Mucosa of descending colon (tissue), 3 donors: ENCODE results near the gene CLEC16A. TPM values are rescaled to one million over a fixed set of nuclear protein-coding genes. Genes with fewer than 3 reads are reported as not detected.

ENCODE experiments used
- ATAC-seq: fragments of 200-7000 bp; cut with Tn5 transposase; one replicate; pipeline ENCODE4 v1.9.1; 2020; ENCODE audit warnings: mild to moderate bottlenecking, moderate library complexity
- DNase-seq, 3 donors: peaks; one replicate each; pipeline ENCODE4 v3.0.0-alpha.2; 2020
- H3K36me3 ChIP-seq: fragments of 200-600 bp; one replicate; pipeline ENCODE4 v1.8.0; 2021; ENCODE audit warnings: low read depth, mild to moderate bottlenecking
- H3K4me1 ChIP-seq: fragments of 200-600 bp; one replicate; pipeline ENCODE4 v1.8.0; 2021; ENCODE audit warnings: low read depth, mild to moderate bottlenecking
- H3K4me3 ChIP-seq: fragments of 200-600 bp; one replicate; pipeline ENCODE4 v1.8.0; 2021; ENCODE audit warnings: mild to moderate bottlenecking
- H3K9me3 ChIP-seq: fragments of 200-600 bp; one replicate; pipeline ENCODE4 v1.8.0; 2021; ENCODE audit warnings: mild to moderate bottlenecking
- intact Hi-C, 2 donors: fragments of 100-400 bp; cut with DNase I in 1 of 2; cut with micrococcal nuclease in 1 of 2; formaldehyde crosslinking; loops; one replicate each; pipeline versions ENCODE4 v1.11.0 to v1.11.1; 2022; cut with DNase I, micrococcal nuclease
- total RNA-seq, 3 donors: library from RNA; stranded (reverse); fragmentation: NEBNext Ultra II Directional in 2 of 3; extraction: Animal tissue kit (Norgen Biotek cat#: 25700) in 2 of 3; gene quantifications; one replicate each; pipeline versions ENCODE4 v1.2.1 to v1.2.4, GENCODE V29; 2021 to 2023
- TF ChIP-seq, protein P1 (sequence below): fragments of 200-600 bp; IDR thresholded peaks from one replicate; pipeline ENCODE4 v1.8.0; 2022; ENCODE audit warnings: antibody characterized with exemption, mild to moderate bottlenecking
- donor health status: DM: no; HTN: no; CAD: no; lungs with moderate emphysema.
- donor health status: DM: no; HTN: no; CAD: no.
- donor health status: DM: no; HTN: yes; CAD: no.

The CLEC16A gene
- total RNA-seq, 3 donors from 2014 or later: 30.3 to 38.1 (median 37.1) TPM

DNA sequence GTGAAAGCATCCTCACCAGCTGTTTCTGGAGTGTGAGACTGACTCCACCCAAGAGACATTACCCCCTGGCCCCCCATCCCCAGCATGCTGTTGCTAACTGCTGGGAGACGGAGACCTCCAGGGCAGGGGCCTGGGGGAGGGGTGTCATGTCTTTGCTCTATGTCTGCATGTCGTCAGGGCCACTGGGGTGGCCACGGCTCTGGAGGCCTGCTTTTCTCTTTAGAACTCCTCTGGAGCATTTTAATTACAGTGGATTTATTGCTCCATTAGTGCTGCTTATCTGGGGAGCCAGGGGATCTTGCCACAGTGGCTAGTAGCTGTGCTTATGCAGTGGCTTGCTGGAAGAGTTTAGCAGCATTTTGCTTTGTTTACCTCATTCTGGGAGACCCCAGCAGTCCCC is 32.3 kb downstream of the CLEC16A start:
- no peaks in the 10 kb centered on the region for H3K4me1 ChIP-seq
- no peak for DNase-seq
- no peak overlapping the region for H3K4me3 ChIP-seq
- intact Hi-C loops: loop anchor here in 1 of 2 donors (10.0 kb wide), 1 partner anchor 278 kb away; the partner anchor contains the start of gene SOCS1
- ATAC-seq: no peak
- TF ChIP-seq, protein P1, sequence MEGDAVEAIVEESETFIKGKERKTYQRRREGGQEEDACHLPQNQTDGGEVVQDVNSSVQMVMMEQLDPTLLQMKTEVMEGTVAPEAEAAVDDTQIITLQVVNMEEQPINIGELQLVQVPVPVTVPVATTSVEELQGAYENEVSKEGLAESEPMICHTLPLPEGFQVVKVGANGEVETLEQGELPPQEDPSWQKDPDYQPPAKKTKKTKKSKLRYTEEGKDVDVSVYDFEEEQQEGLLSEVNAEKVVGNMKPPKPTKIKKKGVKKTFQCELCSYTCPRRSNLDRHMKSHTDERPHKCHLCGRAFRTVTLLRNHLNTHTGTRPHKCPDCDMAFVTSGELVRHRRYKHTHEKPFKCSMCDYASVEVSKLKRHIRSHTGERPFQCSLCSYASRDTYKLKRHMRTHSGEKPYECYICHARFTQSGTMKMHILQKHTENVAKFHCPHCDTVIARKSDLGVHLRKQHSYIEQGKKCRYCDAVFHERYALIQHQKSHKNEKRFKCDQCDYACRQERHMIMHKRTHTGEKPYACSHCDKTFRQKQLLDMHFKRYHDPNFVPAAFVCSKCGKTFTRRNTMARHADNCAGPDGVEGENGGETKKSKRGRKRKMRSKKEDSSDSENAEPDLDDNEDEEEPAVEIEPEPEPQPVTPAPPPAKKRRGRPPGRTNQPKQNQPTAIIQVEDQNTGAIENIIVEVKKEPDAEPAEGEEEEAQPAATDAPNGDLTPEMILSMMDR: no peak
- H3K36me3 ChIP-seq: no peaks in the 10 kb centered on the region
- no peaks in the 10 kb centered on the region for H3K9me3 ChIP-seq

DNA sequence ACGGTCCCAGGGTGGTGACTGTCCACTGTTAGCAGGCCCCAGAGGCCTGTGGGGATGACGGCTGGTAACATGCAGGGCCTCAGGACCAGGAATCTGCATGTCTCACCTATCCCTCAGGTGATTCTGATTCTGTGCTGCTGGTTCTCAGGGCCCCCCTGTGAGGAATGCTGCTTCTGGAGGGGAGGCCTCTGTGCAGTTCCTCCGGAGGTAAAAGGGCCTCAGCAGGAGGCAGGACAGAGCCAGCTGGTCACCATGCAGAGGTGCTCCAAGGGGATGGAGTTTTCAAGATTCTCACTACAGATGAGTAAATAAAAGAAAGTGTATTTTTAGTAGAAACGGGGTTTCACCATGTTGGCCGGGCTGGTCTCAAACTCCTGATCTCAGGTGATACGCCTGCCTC is 33.8 kb downstream of the CLEC16A start:
- DNase-seq: no peak
- intact Hi-C loops: loop anchor here in 1 of 2 donors (10.0 kb wide), 1 partner anchor 277 kb away; the partner anchor contains the start of gene SOCS1
- Histone ChIP-seq H3K4me3 (no peak overlapping the region), H3K4me1 (peaks cover 2% of the 10 kb centered on the region), H3K9me3 (no peaks in the 10 kb centered on the region), H3K36me3 (no peaks in the 10 kb centered on the region)
- TF ChIP-seq, protein P1: no peak
- no peak for ATAC-seq

- TF ChIP-seq, protein P1: no peak
- no peaks in the 10 kb centered on the region for H3K9me3 ChIP-seq
- ATAC-seq: no peak
- no peak overlapping the region for H3K4me3 ChIP-seq
- no peak for DNase-seq
- H3K4me1 ChIP-seq: peaks cover 2% of the 10 kb centered on the region
- no peaks in the 10 kb centered on the region for H3K36me3 ChIP-seq
- intact Hi-C loops: loop anchor here in 1 of 2 donors (10.0 kb wide), 1 partner anchor 276 kb away; the partner anchor contains the start of gene SOCS1
These were observed 34.6 kb downstream of the CLEC16A start for GRCh38 chr16:10978871-10979446.

GRCh38 chr16:10979717-10980601 is 35.6 kb downstream of the CLEC16A start:
- DNase-seq: no peak
- Histone ChIP-seq H3K9me3 (no peaks in the 10 kb centered on the region), H3K4me3 (no peak overlapping the region), H3K4me1 (peaks cover 2% of the 10 kb centered on the region), H3K36me3 (no peaks in the 10 kb centered on the region)
- intact Hi-C loops: loop anchor here (10.0 kb wide), 2 partner anchors 155 to 275 kb away; partner anchors contain the start of gene SOCS1 (in 1 of the 2)
- TF ChIP-seq, protein P1: no peak
- ATAC-seq: peak; percentile 28

- H3K36me3 ChIP-seq: no peaks in the 10 kb centered on the region
- no peaks in the 10 kb centered on the region for H3K9me3 ChIP-seq
- H3K4me1 ChIP-seq: peaks cover 2% of the 10 kb centered on the region
- H3K4me3 ChIP-seq: no peak overlapping the region
- intact Hi-C loops: loop anchor here in 1 of 2 donors (10.0 kb wide), 1 partner anchor 154 kb away; no protein-coding TSS in a partner anchor
- TF ChIP-seq, protein P1: no peak
- DNase-seq: no peak
- ATAC-seq: no peak
These were observed 36.4 kb downstream of the CLEC16A start for GRCh38 chr16:10980813-10981212.
